ENCODE measurements around the gene TMEFF2. TPM values are rescaled to one million over a fixed set of nuclear protein-coding genes. Genes with fewer than 3 reads are reported as not detected.

The TMEFF2 gene
- total and polyA plus RNA-seq, 2 experiments from 2014 or later, result 1.7 to 2.2 TPM

GRCh38 chr2:191970867-191971266, 223.9 kb downstream of the TMEFF2 start (continued):
- TF ChIP-seq ZNF462 (CRISPR knock-in tag; IDR thresholded peaks at IDR 0.05) (no peak), POLR2AphosphoS5 (IDR thresholded peaks at IDR 0.05; ENCODE audit: low read depth) (no peak)

GRCh38 chr2:191968120-191968519, 226.6 kb downstream of the TMEFF2 start:
- no peak for ATAC-seq

More at GRCh38 chr2:191968120-191968519, 226.6 kb downstream of the TMEFF2 start:
- no peaks in the 10 kb centered on the region for H3F3A ChIP-seq (replicated peaks; ENCODE audit: low read depth)
- H3K27ac ChIP-seq (ENCODE audit: low read depth), result no peak overlapping the region
- no peak overlapping the region for H3K4me3 Mint-ChIP-seq
- H3K4me3 ChIP-seq, result no peak overlapping the region
- H2AFZ ChIP-seq, result no peak overlapping the region
- no peaks in the 10 kb centered on the region for H3K9me3 Mint-ChIP-seq
- H3K4me1 Mint-ChIP-seq, result no peaks in the 10 kb centered on the region
- no peaks in the 10 kb centered on the region for H3K36me3 ChIP-seq (ENCODE audit: insufficient read depth)
- peaks cover 9% of the 10 kb centered on the region; the same call in 1 of the 2 replicates for H3K9me2 ChIP-seq (ENCODE audit: insufficient read depth)
- H3K27me3 Mint-ChIP-seq (ENCODE audit: insufficient read depth, low read depth, poor library complexity), result peaks cover 1% of the 10 kb centered on the region
- TF ChIP-seq ZNF462 (CRISPR knock-in tag; IDR thresholded peaks at IDR 0.05) (no peak), NANOG (IDR thresholded peaks at IDR 0.05; ENCODE audit: borderline replicate concordance) (no peak), EZH2phosphoT487 (IDR thresholded peaks at IDR 0.05; ENCODE audit: unreplicated experiment) (no peak)
- no peaks in the 10 kb centered on the region for H3K79me2 ChIP-seq (replicated peaks; ENCODE audit: insufficient read depth)
- H3K4me1 ChIP-seq (ENCODE audit: insufficient read depth), result no peaks in the 10 kb centered on the region
- H3K4me2 ChIP-seq, result no peak overlapping the region
- H3K27ac Mint-ChIP-seq, result no peak overlapping the region
- H3K36me3 Mint-ChIP-seq (ENCODE audit: low read depth), result no peaks in the 10 kb centered on the region
- DNase-seq (ENCODE audit: low spot score), result no peak
- H4K20me1 ChIP-seq (replicated peaks; ENCODE audit: insufficient read depth), result no peaks in the 10 kb centered on the region
- H3K27me3 ChIP-seq (ENCODE audit: insufficient read depth), result no peaks in the 10 kb centered on the region
